SK-N-SH (cell line): ENCODE measurements around the gene MAD2L1. TPM values are rescaled to one million over a fixed set of nuclear protein-coding genes. Genes with fewer than 3 reads are reported as not detected.
"Not testable (repeated sequence)": the region's sequence is repeated elsewhere in the genome, so short reads cannot be mapped to it uniquely, and the experiment has no call there.

Experiments
- CTCF ChIA-PET: fragments of 300-600, 350-600 bp; formaldehyde crosslinking; extraction: SDS; loops from one replicate; lab custom pipeline; 2021; lab: Yijun Ruan, JAX
- POLR2A ChIA-PET: fragments of 350-600 bp; sonication (Branson Sonifier 250); formaldehyde crosslinking; extraction: SDS; loops from one replicate; lab custom pipeline; 2020; ENCODE audit warnings: antibody characterized with exemption, inconsistent platforms; lab: Yijun Ruan, JAX
- DNase-seq: peaks from one replicate; pipeline ENCODE4 v3.0.0; 2012
- H2AFZ ChIP-seq: fragments of 200-600 bp; sonication (generic); 2 replicates; pipeline ENCODE4 v1.8.1; 2016; ENCODE audit warnings: antibody characterized with exemption, mild to moderate bottlenecking, low read depth
- H3F3A ChIP-seq: fragments of 200-600 bp; sonication (generic); replicated peaks from 2 replicates; pipeline ENCODE3; 2016; ENCODE audit warnings: antibody characterized with exemption, mild to moderate bottlenecking; ENCODE audit not compliant: insufficient read depth
- H3K27ac ChIP-seq, 2 experiments: fragments of 200-500 bp in 1 of 2; fragments of 200-600 bp in 1 of 2; sonication (Bioruptor generic) in 1 of 2; sonication (generic), shearing (Covaris generic) in 1 of 2; 2 replicates each; pipeline versions ENCODE4 v1.5.1 to v1.6.1; 2014 to 2016; ENCODE audit warnings: low read depth in 2 of 2, inconsistent platforms in 1 of 2, low read length in 1 of 2, mild to moderate bottlenecking in 1 of 2, mixed read lengths in 1 of 2
- H3K27me3 ChIP-seq: fragments of 200-600 bp; sonication (generic), shearing (Covaris generic); 2 replicates; pipeline ENCODE4 v1.6.1; 2016; ENCODE audit warnings: mixed run types; ENCODE audit not compliant: insufficient read depth
- H3K36me3 ChIP-seq, 2 experiments: fragments of 200-500 bp in 1 of 2; fragments of 200-600 bp in 1 of 2; sonication (Bioruptor generic) in 1 of 2; sonication (generic) in 1 of 2; replicated peaks in 1 of 2; 2 replicates each; pipeline versions ENCODE3 to v1.5.1; 2014 to 2016; ENCODE audit warnings: low read length in 1 of 2, mild to moderate bottlenecking in 1 of 2; ENCODE audit not compliant: insufficient read depth in 2 of 2, control insufficient read depth in 1 of 2
- H3K4me1 ChIP-seq, 2 experiments: fragments of 200-500 bp in 1 of 2; fragments of 200-600 bp in 1 of 2; sonication (Bioruptor generic) in 1 of 2; sonication (generic), shearing (Covaris generic) in 1 of 2; 2 replicates each; pipeline versions ENCODE4 v1.5.1 to v1.6.1; 2014 to 2016; ENCODE audit warnings: low read depth in 1 of 2, low read length in 1 of 2, mixed run types in 1 of 2; ENCODE audit not compliant: insufficient read depth in 2 of 2, control insufficient read depth in 1 of 2
- H3K4me2 ChIP-seq: fragments of 200-600 bp; sonication (generic), shearing (Covaris generic); 2 replicates; pipeline ENCODE4 v1.6.1; 2017; ENCODE audit warnings: mixed run types
- H3K4me3 ChIP-seq, 2 experiments: fragments of 200-500 bp in 1 of 2; fragments of 200-600 bp in 1 of 2; sonication (Bioruptor generic) in 1 of 2; sonication (generic), shearing (Covaris generic) in 1 of 2; 2 replicates each; pipeline versions ENCODE4 v1.5.1 to v1.8.1; 2014 to 2016; ENCODE audit warnings: low read depth in 2 of 2, inconsistent platforms in 1 of 2, low read length in 1 of 2, mild to moderate bottlenecking in 1 of 2, mixed read lengths in 1 of 2, moderate library complexity in 1 of 2
- H3K79me2 ChIP-seq: fragments of 200-600 bp; sonication (generic); 2 replicates; pipeline ENCODE4 v1.8.1; 2017; ENCODE audit warnings: mild to moderate bottlenecking; ENCODE audit not compliant: insufficient read depth
- H3K9ac ChIP-seq: fragments of 200-600 bp; sonication (generic); 2 replicates; pipeline ENCODE4 v1.6.1; 2017; ENCODE audit warnings: mixed run types
- H3K9me2 ChIP-seq: fragments of 200-600 bp; sonication (generic); 2 replicates; pipeline ENCODE4 v1.6.1; 2017; ENCODE audit warnings: mixed run types
- H3K9me3 ChIP-seq: fragments of 200-600 bp; sonication (generic); 2 replicates; pipeline ENCODE4 v1.6.1; 2017; ENCODE audit warnings: mixed run types, mild to moderate bottlenecking, moderate library complexity
- H4K20me1 ChIP-seq: fragments of 200-600 bp; sonication (generic); 2 replicates; pipeline ENCODE4 v1.6.1; 2017; ENCODE audit warnings: mild to moderate bottlenecking, mixed run types; ENCODE audit not compliant: insufficient read depth
- GABPA ChIP-seq: IDR thresholded peaks from 2 replicates; pipeline ENCODE4 v1.4.0; 2012; ENCODE audit warnings: low read depth, mild to moderate bottlenecking
- NFIC ChIP-seq: IDR thresholded peaks from 2 replicates; pipeline ENCODE4 v1.4.0; 2012; ENCODE audit warnings: borderline replicate concordance
- WGBS: methylation state at CpG from one replicate; pipeline ENCODE4 v1.1.6; 2017; ENCODE audit warnings: low lambda C conversion rate; 5-methylcytosine and 5-hydroxymethylcytosine counted together
- polyA plus RNA-seq, 3 experiments: library from polyadenylated mRNA; depleted of rRNA; stranded (reverse); fragments of >200 nt; gene quantifications; 2 replicates each; pipeline ENCODE4 v1.2.3, GENCODE V29; 2012
- TF ChIP-seq, protein P1 (sequence below): IDR thresholded peaks from 2 replicates; pipeline ENCODE4; 2012
- TF ChIP-seq, protein P2 (sequence below): fragments of 200-600 bp; sonication (generic); IDR thresholded peaks from 2 replicates; pipeline ENCODE4 v1.6.1; 2017; ENCODE audit warnings: antibody characterized with exemption, mild to moderate bottlenecking, moderate library complexity
- TF ChIP-seq, protein P3 (sequence below): IDR thresholded peaks from 2 replicates; pipeline ENCODE4 v1.6.1; 2012; ENCODE audit warnings: mild to moderate bottlenecking, low read depth, low read length, moderate library complexity

MAD2L1 gene
- polyA plus RNA-seq, 1 of the 3 experiments (the other 2 are of a cell fraction): 37.4 TPM

DNA sequence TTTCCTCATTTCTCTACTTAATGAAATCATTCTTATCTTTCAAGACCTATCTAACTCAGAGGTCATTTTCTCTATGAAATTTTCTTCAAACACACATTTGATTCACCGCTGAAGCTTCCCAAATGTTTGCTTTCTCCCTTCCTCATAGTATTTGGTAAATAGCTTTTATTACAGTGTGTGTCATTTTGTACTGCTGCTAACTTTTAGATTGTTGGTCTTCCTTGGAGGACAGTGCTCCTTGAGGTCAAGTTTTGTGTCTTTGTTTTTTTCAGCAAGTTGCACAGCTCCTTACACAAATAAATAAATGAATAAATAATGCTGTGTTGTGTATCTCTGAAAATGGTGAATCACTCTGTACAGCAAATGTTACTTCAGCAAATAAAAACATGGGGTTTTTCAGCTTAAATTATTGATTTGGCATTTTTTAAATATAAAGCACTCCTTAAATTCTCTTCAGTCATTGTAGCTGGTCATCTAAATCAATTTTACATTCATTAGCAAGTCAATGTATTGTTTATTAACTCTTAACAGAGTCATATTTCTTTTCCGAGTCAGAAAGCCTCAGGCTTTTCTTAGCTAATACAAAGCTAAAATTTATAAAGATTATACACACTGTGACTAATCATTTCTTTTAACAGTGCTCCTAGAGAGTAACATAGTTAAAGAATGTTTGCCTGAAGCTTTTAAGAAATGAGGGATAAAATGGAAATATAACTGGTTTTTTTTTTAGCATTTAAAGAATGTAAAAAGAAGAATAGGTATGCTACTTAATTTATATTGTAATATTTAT, 30.1 kb upstream of the MAD2L1 start (continued):
- TF ChIP-seq, protein P1, sequence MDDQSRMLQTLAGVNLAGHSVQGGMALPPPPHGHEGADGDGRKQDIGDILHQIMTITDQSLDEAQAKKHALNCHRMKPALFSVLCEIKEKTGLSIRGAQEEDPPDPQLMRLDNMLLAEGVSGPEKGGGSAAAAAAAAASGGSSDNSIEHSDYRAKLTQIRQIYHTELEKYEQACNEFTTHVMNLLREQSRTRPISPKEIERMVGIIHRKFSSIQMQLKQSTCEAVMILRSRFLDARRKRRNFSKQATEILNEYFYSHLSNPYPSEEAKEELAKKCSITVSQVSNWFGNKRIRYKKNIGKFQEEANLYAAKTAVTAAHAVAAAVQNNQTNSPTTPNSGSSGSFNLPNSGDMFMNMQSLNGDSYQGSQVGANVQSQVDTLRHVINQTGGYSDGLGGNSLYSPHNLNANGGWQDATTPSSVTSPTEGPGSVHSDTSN: no peak
- TF ChIP-seq NFIC: no peak
- TF ChIP-seq GABPA: no peak

- WGBS: 66% methylated on average over 2 of the region's 2 CpGs
Measured at GRCh38 chr4:120088507-120088906, 21.9 kb upstream of the MAD2L1 start.

GRCh38 chr4:120088066-120088465, 21.4 kb upstream of the MAD2L1 start:
- H3K9ac ChIP-seq, H4K20me1 ChIP-seq, H3K9me2 ChIP-seq, H3K27me3 ChIP-seq, POLR2A ChIA-PET, H2AFZ ChIP-seq, H3K9me3 ChIP-seq, H3K4me1 ChIP-seq, H3K4me2 ChIP-seq, H3F3A ChIP-seq, H3K4me3 ChIP-seq, H3K79me2 ChIP-seq, H3K36me3 ChIP-seq, DNase-seq, H3K27ac ChIP-seq: not testable (repeated sequence)
- CTCF ChIA-PET: interaction anchor here (1.0 kb wide), 1 partner anchor 13 kb away, joined by 3 read pairs; no protein-coding TSS in a partner anchor
- 0% methylated on average over 1 of the region's 1 CpG for WGBS

More at GRCh38 chr4:120088507-120088906, 21.9 kb upstream of the MAD2L1 start:
- no peaks in the 10 kb centered on the region for H3K79me2 ChIP-seq
- H2AFZ ChIP-seq: no peak overlapping the region
- no peak overlapping the region for H3K4me2 ChIP-seq
- H4K20me1 ChIP-seq: no peaks in the 10 kb centered on the region
- no peak overlapping the region for H3K27ac ChIP-seq
- no peaks in the 10 kb centered on the region for H3F3A ChIP-seq
- H3K36me3 ChIP-seq: no peaks in the 10 kb centered on the region
- POLR2A ChIA-PET: no interaction called here
- no peak overlapping the region for H3K4me3 ChIP-seq
- H3K9me3 ChIP-seq: no peaks in the 10 kb centered on the region
- H3K9me2 ChIP-seq: no peaks in the 10 kb centered on the region
- peaks cover 0 to 2% of the 10 kb centered on the region in 2 experiments; a peak in 1 of 4 replicates for H3K4me1 ChIP-seq
- H3K9ac ChIP-seq: no peak overlapping the region
- CTCF ChIA-PET: interaction anchor here (1.0 to 1.5 kb wide), 2 partner anchors 12 to 22 kb away, joined by 3 read pairs; partner anchors contain the start of gene MAD2L1
- no peak for DNase-seq
- TF ChIP-seq, protein P2, sequence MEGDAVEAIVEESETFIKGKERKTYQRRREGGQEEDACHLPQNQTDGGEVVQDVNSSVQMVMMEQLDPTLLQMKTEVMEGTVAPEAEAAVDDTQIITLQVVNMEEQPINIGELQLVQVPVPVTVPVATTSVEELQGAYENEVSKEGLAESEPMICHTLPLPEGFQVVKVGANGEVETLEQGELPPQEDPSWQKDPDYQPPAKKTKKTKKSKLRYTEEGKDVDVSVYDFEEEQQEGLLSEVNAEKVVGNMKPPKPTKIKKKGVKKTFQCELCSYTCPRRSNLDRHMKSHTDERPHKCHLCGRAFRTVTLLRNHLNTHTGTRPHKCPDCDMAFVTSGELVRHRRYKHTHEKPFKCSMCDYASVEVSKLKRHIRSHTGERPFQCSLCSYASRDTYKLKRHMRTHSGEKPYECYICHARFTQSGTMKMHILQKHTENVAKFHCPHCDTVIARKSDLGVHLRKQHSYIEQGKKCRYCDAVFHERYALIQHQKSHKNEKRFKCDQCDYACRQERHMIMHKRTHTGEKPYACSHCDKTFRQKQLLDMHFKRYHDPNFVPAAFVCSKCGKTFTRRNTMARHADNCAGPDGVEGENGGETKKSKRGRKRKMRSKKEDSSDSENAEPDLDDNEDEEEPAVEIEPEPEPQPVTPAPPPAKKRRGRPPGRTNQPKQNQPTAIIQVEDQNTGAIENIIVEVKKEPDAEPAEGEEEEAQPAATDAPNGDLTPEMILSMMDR: no peak
- TF ChIP-seq, protein P3, sequence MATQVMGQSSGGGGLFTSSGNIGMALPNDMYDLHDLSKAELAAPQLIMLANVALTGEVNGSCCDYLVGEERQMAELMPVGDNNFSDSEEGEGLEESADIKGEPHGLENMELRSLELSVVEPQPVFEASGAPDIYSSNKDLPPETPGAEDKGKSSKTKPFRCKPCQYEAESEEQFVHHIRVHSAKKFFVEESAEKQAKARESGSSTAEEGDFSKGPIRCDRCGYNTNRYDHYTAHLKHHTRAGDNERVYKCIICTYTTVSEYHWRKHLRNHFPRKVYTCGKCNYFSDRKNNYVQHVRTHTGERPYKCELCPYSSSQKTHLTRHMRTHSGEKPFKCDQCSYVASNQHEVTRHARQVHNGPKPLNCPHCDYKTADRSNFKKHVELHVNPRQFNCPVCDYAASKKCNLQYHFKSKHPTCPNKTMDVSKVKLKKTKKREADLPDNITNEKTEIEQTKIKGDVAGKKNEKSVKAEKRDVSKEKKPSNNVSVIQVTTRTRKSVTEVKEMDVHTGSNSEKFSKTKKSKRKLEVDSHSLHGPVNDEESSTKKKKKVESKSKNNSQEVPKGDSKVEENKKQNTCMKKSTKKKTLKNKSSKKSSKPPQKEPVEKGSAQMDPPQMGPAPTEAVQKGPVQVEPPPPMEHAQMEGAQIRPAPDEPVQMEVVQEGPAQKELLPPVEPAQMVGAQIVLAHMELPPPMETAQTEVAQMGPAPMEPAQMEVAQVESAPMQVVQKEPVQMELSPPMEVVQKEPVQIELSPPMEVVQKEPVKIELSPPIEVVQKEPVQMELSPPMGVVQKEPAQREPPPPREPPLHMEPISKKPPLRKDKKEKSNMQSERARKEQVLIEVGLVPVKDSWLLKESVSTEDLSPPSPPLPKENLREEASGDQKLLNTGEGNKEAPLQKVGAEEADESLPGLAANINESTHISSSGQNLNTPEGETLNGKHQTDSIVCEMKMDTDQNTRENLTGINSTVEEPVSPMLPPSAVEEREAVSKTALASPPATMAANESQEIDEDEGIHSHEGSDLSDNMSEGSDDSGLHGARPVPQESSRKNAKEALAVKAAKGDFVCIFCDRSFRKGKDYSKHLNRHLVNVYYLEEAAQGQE: no peak
- no peaks in the 10 kb centered on the region for H3K27me3 ChIP-seq
